PC-3 (cell line): ENCODE measurements around the gene P2RY14. TPM values are rescaled to one million over a fixed set of nuclear protein-coding genes. Genes with fewer than 3 reads are reported as not detected.

Experiments
- ATAC-seq: fragments of 200-7000 bp; cut with Tn5 transposase; 2 replicates; pipeline ENCODE4 v1.9.1; 2020; ENCODE audit warnings: mild to moderate bottlenecking, moderate library complexity
- BruUV-seq: library from RNA; stranded (reverse); fragments of 400-500 nt; replicated peaks from 2 replicates; lab custom pipeline; 2021; lab: Mats Ljungman, UMichigan
- CTCF ChIA-PET: fragments of 300-600 bp; sonication (Branson Sonifier 250); formaldehyde crosslinking; loops from one replicate; lab custom pipeline; 2022; ENCODE audit warnings: antibody characterized with exemption; lab: Charles Lee
- POLR2A ChIA-PET: fragments of 300-600 bp; sonication (Branson Sonifier 250); formaldehyde crosslinking; loops from one replicate; lab custom pipeline; 2022; ENCODE audit warnings: antibody characterized with exemption; ENCODE audit not compliant: unreplicated experiment; lab: Charles Lee
- DNase-seq: peaks from one replicate; pipeline ENCODE4 v3.0.0-alpha.2; 2015
- H2AFZ ChIP-seq: fragments of 300-600 bp; sonication (generic); 2 replicates; pipeline ENCODE4 v1.6.0; 2016; ENCODE audit warnings: antibody characterized with exemption, low read length
- H3F3A ChIP-seq: fragments of 300-600 bp; sonication (generic); one replicate; pipeline ENCODE4 v1.6.0; 2017; ENCODE audit warnings: antibody characterized with exemption, low read length, control low read depth, mild to moderate bottlenecking; ENCODE audit not compliant: unreplicated experiment
- H3K27ac ChIP-seq: fragments of 300-600 bp; sonication (generic); 2 replicates; pipeline ENCODE4 v1.5.1; 2016; ENCODE audit warnings: mild to moderate bottlenecking, low read length
- H3K27me3 ChIP-seq: fragments of 300-600 bp; sonication (generic); 2 replicates; pipeline ENCODE4 v1.6.1; 2016; ENCODE audit warnings: low read length, mixed read lengths
- H3K36me3 ChIP-seq: fragments of 300-600 bp; sonication (generic); 2 replicates; pipeline ENCODE4 v1.6.1; 2016; ENCODE audit warnings: low read depth, mixed run types, low read length, mixed read lengths
- H3K4me1 ChIP-seq: fragments of 300-600 bp; sonication (generic); 2 replicates; pipeline ENCODE4 v1.5.1; 2016; ENCODE audit warnings: low read length; ENCODE audit not compliant: insufficient read depth
- H3K4me2 ChIP-seq: fragments of 300-600 bp; sonication (generic); 2 replicates; pipeline ENCODE4 v1.6.0; 2016; ENCODE audit warnings: low read length
- H3K4me3 ChIP-seq: fragments of 300-600 bp; sonication (generic); 2 replicates; pipeline ENCODE4 v1.5.1; 2016; ENCODE audit warnings: mild to moderate bottlenecking, low read length, mixed read lengths
- H3K79me2 ChIP-seq: fragments of 300-600 bp; sonication (generic); 2 replicates; pipeline ENCODE4 v1.6.1; 2017; ENCODE audit warnings: low read length, mixed read lengths
- H3K9ac ChIP-seq: fragments of 300-600 bp; sonication (generic); 2 replicates; pipeline ENCODE4 v1.6.0; 2016; ENCODE audit warnings: mild to moderate bottlenecking, low read length
- H3K9me2 ChIP-seq: fragments of 300-600 bp; sonication (generic); replicated peaks from 2 replicates; pipeline ENCODE4 v1.6.1; 2016; ENCODE audit warnings: mixed run types, low read length, mixed read lengths
- H3K9me3 ChIP-seq: fragments of 300-600 bp; sonication (generic); 2 replicates; pipeline ENCODE4 v1.6.1; 2016; ENCODE audit warnings: low read length, mixed read lengths
- H4K20me1 ChIP-seq: fragments of 300-600 bp; sonication (generic); 2 replicates; pipeline ENCODE4 v1.6.1; 2016; ENCODE audit warnings: low read length, mixed read lengths
- CTCF ChIP-seq: fragments of 300-600 bp; sonication (generic); conservative IDR thresholded peaks from 2 replicates; pipeline ENCODE4 v1.5.1; 2017; ENCODE audit warnings: antibody characterized with exemption, low read depth, mild to moderate bottlenecking, low read length
- EZH2 ChIP-seq: fragments of 300-600 bp; sonication (generic); IDR thresholded peaks from one replicate; pipeline ENCODE4 v1.6.1; 2017; ENCODE audit warnings: antibody characterized with exemption, mild to moderate bottlenecking, low read length; ENCODE audit not compliant: unreplicated experiment
- EZH2phosphoT487 ChIP-seq: fragments of 300-600 bp; sonication (generic); IDR thresholded peaks from 2 replicates; pipeline ENCODE4 v1.6.1; 2018; ENCODE audit warnings: mild to moderate bottlenecking, antibody characterized with exemption, low read length, borderline replicate concordance
- intact Hi-C: fragments of 100-400 bp; cut with micrococcal nuclease; formaldehyde crosslinking; loops from 2 replicates; pipeline ENCODE4 v1.9.0; 2023
- total RNA-seq: library from RNA; depleted of rRNA; stranded (reverse); fragments of >200 nt; gene quantifications from 2 replicates; pipeline ENCODE4 v1.2.3, GENCODE V29; 2014

The P2RY14 gene
- total RNA-seq, 1 experiment from 2014 or later: not detected

- no peak for DNase-seq
- Histone ChIP-seq H3F3A (no peaks in the 10 kb centered on the region), H3K27ac (no peak overlapping the region), H3K4me1 (no peaks in the 10 kb centered on the region), H3K36me3 (no peaks in the 10 kb centered on the region), H3K4me3 (no peak overlapping the region), H2AFZ (no peak overlapping the region), H3K4me2 (no peak overlapping the region), H3K9me2 (no peaks in the 10 kb centered on the region), H4K20me1 (no peaks in the 10 kb centered on the region), H3K79me2 (no peaks in the 10 kb centered on the region), H3K9ac (no peak overlapping the region), H3K27me3 (no peaks in the 10 kb centered on the region), H3K9me3 (no peaks in the 10 kb centered on the region)
- BruUV-seq: no TSS peak
- POLR2A ChIA-PET: no interaction called here
- TF ChIP-seq CTCF (no peak), EZH2 (no peak), EZH2phosphoT487 (no peak)
- intact Hi-C loops: no loop called here
- CTCF ChIA-PET: no interaction called here
- ATAC-seq: no peak
Observed at GRCh38 chr3:151192545-151192944, 85.8 kb downstream of the P2RY14 start.

GRCh38 chr3:151191095-151191494 lies 87.2 kb downstream of the P2RY14 start:
- DNase-seq: no peak
- ATAC-seq: no peak
- no peaks in the 10 kb centered on the region for H3K36me3 ChIP-seq
- H3K4me2 ChIP-seq: no peak overlapping the region
- H3K9ac ChIP-seq: no peak overlapping the region
- no peaks in the 10 kb centered on the region for H3F3A ChIP-seq
- no peaks in the 10 kb centered on the region for H3K9me3 ChIP-seq
- no peak for TF ChIP-seq EZH2phosphoT487
- no peak for TF ChIP-seq EZH2
- TF ChIP-seq CTCF: no peak
- no peak overlapping the region for H2AFZ ChIP-seq
- no peak overlapping the region for H3K27ac ChIP-seq
- CTCF ChIA-PET: no interaction called here
- no peaks in the 10 kb centered on the region for H3K79me2 ChIP-seq
- no peak overlapping the region for H3K4me3 ChIP-seq
- POLR2A ChIA-PET: no interaction called here
- no peaks in the 10 kb centered on the region for H4K20me1 ChIP-seq
- no peaks in the 10 kb centered on the region for H3K27me3 ChIP-seq
- no peaks in the 10 kb centered on the region for H3K9me2 ChIP-seq
- BruUV-seq: no TSS peak
- intact Hi-C loops: no loop called here
- no peaks in the 10 kb centered on the region for H3K4me1 ChIP-seq

GRCh38 chr3:151183265-151183671 lies 95.1 kb downstream of the P2RY14 start:
- Histone ChIP-seq H3K4me3 (no peak overlapping the region), H3K4me2 (no peak overlapping the region), H3F3A (no peaks in the 10 kb centered on the region), H3K4me1 (no peaks in the 10 kb centered on the region), H2AFZ (no peak overlapping the region), H3K9me3 (no peaks in the 10 kb centered on the region), H3K9ac (no peak overlapping the region), H3K79me2 (no peaks in the 10 kb centered on the region), H3K9me2 (no peaks in the 10 kb centered on the region), H3K27ac (no peak overlapping the region), H3K36me3 (no peaks in the 10 kb centered on the region), H4K20me1 (no peaks in the 10 kb centered on the region), H3K27me3 (no peaks in the 10 kb centered on the region)
- POLR2A ChIA-PET: no interaction called here
- ATAC-seq (no peak), DNase-seq (no peak)
- intact Hi-C loops: no loop called here
- TF ChIP-seq EZH2 (no peak), CTCF (no peak), EZH2phosphoT487 (no peak)
- CTCF ChIA-PET: no interaction called here
- BruUV-seq: no TSS peak
